DOHH2 (cell line): ENCODE results near the gene FAM181A.

Experiments
- EZH2phosphoT487 ChIP-seq: fragments of 200-600 bp; sonication (generic); IDR thresholded peaks from 2 replicates; pipeline ENCODE4 v1.6.1; 2017; ENCODE audit warnings: borderline replicate concordance, mild to moderate bottlenecking, antibody characterized with exemption, low read length, moderate library complexity, mixed read lengths
- TF ChIP-seq, protein P1 (sequence below): fragments of 200-600 bp; sonication (generic); IDR thresholded peaks from one replicate; pipeline ENCODE4 v1.5.1; 2014; ENCODE audit warnings: antibody characterized with exemption, mild to moderate bottlenecking, low read depth, low read length; ENCODE audit not compliant: poor library complexity, severe bottlenecking

DNA sequence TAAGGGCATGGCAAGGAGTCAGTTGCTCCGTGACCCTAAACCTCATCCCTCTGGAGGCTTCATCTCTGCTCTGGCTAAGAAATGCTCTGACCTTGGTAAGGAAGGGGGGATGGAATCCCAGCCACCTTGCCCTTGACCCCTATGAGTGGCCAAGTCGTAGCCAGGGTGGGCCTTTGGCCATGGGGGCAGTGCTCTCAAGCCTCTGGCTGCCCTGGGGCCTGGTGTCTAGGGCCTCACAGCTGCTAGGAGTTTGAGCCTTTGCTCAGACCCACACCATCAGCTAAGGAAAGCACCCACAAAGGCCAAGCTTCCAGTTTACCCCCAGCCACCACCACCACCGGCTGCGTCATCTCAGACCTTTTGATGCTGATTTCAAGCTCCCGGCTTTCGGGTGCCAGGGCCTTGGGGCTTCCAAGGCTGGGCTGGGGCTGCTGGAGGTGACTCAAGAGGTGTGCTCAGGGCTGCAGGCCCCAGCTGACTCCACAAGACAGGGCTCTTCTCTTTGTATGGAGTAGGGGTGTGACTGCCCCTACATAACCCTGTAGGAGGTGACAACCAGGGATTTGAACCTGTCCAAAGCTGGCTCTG, 45.6 kb downstream of the FAM181A start:
- TF ChIP-seq, protein P1, sequence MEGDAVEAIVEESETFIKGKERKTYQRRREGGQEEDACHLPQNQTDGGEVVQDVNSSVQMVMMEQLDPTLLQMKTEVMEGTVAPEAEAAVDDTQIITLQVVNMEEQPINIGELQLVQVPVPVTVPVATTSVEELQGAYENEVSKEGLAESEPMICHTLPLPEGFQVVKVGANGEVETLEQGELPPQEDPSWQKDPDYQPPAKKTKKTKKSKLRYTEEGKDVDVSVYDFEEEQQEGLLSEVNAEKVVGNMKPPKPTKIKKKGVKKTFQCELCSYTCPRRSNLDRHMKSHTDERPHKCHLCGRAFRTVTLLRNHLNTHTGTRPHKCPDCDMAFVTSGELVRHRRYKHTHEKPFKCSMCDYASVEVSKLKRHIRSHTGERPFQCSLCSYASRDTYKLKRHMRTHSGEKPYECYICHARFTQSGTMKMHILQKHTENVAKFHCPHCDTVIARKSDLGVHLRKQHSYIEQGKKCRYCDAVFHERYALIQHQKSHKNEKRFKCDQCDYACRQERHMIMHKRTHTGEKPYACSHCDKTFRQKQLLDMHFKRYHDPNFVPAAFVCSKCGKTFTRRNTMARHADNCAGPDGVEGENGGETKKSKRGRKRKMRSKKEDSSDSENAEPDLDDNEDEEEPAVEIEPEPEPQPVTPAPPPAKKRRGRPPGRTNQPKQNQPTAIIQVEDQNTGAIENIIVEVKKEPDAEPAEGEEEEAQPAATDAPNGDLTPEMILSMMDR = no peak
- no peak for TF ChIP-seq EZH2phosphoT487
